Progenitor cell of endocrine pancreas (in vitro differentiated cells): ENCODE data around the gene ABCA3. TPM values are rescaled to one million over a fixed set of nuclear protein-coding genes. Genes with fewer than 3 reads are reported as not detected.
A peak's percentile ranks its signal among the peaks of the same experiment; 100 is the strongest.

Experiments
- DNase-seq: peaks from one replicate; pipeline ENCODE4 v3.0.0; 2021; ENCODE audit warnings: low spot score; ENCODE audit not compliant: unreplicated experiment
- H3K27ac Mint-ChIP-seq: 2 replicates; pipeline ENCODE4 v1.8.0; 2021; ENCODE audit warnings: mild to moderate bottlenecking, moderate library complexity, mixed read lengths
- H3K27me3 Mint-ChIP-seq: 2 replicates; pipeline ENCODE4 v1.8.0; 2021; ENCODE audit warnings: mixed read lengths
- H3K36me3 Mint-ChIP-seq: 2 replicates; pipeline ENCODE4 v1.8.0; 2022; ENCODE audit warnings: mixed read lengths; ENCODE audit not compliant: insufficient read depth
- H3K4me1 Mint-ChIP-seq: 2 replicates; pipeline ENCODE4 v1.8.0; 2021; ENCODE audit warnings: low read depth, mixed read lengths
- H3K4me3 Mint-ChIP-seq: 2 replicates; pipeline ENCODE4 v1.8.0; 2021; ENCODE audit warnings: low read depth, mild to moderate bottlenecking, moderate library complexity, mixed read lengths
- H3K9me3 Mint-ChIP-seq: 2 replicates; pipeline ENCODE4 v1.8.0; 2021; ENCODE audit warnings: low read depth, mixed read lengths
- total RNA-seq: library from RNA; stranded (reverse); gene quantifications from 2 replicates; pipeline ENCODE4 v1.2.1, GENCODE V29; 2021
- TF ChIP-seq, protein P1 (sequence below): fragments of 200-600 bp; sonication (generic); IDR thresholded peaks from one replicate; pipeline ENCODE4 v1.5.0; 2021; ENCODE audit warnings: antibody characterized with exemption, mild to moderate bottlenecking; ENCODE audit not compliant: unreplicated experiment

Gene ABCA3
- total RNA-seq, 1 donor from 2014 or later: 6.9 TPM

DNA sequence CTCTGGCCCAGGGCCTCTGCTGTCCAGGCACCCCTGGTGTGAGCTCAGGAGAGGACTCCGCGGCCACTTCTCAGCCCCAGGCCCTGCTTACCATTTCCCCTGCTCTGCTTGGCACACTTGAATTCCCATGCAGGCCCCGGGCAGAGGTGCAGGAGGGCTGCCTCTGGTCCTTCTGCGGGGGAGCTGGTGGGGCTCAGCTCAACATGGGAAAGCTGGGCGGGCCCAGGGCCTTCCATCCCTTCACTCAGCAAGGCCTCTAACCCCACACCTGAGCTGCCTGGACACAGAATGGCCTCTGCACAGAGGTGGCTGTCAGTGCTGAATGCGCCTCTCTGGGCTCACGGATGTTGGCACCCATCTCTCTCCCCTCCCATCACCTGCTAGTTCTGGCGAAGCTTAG lies 60.1 kb downstream of the ABCA3 start:
- Mint-ChIP-seq H3K4me1 (no peaks in the 10 kb centered on the region), H3K9me3 (no peaks in the 10 kb centered on the region), H3K4me3 (no peak overlapping the region), H3K36me3 (no peaks in the 10 kb centered on the region), H3K27ac (no peak overlapping the region), H3K27me3 (peaks cover 8% of the 10 kb centered on the region)
- DNase-seq: no peak
- TF ChIP-seq, protein P1, sequence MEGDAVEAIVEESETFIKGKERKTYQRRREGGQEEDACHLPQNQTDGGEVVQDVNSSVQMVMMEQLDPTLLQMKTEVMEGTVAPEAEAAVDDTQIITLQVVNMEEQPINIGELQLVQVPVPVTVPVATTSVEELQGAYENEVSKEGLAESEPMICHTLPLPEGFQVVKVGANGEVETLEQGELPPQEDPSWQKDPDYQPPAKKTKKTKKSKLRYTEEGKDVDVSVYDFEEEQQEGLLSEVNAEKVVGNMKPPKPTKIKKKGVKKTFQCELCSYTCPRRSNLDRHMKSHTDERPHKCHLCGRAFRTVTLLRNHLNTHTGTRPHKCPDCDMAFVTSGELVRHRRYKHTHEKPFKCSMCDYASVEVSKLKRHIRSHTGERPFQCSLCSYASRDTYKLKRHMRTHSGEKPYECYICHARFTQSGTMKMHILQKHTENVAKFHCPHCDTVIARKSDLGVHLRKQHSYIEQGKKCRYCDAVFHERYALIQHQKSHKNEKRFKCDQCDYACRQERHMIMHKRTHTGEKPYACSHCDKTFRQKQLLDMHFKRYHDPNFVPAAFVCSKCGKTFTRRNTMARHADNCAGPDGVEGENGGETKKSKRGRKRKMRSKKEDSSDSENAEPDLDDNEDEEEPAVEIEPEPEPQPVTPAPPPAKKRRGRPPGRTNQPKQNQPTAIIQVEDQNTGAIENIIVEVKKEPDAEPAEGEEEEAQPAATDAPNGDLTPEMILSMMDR: no peak

DNA sequence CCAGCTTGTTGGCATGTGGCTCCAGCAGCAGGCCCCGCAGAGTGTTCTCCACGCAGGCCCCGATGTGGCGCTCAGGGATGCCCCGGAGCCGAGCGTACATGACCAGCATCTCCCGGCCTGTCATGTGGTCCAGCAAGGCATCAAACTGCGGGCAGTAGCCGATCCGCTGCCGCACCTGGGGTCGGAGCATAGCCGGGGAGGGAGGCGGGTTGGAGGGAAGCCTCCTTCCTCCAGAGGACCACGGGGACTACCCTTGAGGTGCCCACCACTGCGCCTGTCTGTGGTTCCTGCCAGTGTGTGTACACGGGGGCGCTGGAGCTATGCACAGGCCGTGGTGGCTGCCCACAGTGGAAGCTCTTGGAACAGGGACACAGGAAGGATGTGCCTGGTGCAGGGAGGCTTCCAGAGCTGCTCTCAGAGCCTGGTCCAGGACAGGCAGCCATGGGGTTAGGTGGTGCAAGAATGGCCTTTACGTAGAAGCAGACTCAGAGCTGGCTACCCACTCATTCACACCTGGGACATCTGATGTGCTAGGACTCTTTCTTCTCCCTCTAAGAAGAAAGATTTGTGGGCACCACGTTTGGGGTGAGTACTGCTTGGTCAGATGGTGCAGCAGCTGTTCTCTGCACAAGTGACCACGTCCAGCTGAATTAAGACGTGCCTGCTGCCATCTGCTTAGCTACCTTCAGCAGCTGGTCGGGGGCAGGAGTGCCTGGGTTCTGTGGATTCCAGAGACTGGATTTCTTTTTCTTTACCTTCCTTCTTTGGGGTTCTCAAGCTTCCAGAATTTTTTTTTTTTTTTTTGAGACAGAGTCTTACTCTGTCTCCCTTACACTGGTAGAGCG lies 61.4 kb downstream of the ABCA3 start:
- TF ChIP-seq, protein P1: no peak
- Mint-ChIP-seq H3K27me3 (peaks cover 8% of the 10 kb centered on the region), H3K27ac (no peak overlapping the region), H3K9me3 (no peaks in the 10 kb centered on the region), H3K36me3 (no peaks in the 10 kb centered on the region), H3K4me3 (no peak overlapping the region), H3K4me1 (no peaks in the 10 kb centered on the region)
- DNase-seq: no peak

DNA sequence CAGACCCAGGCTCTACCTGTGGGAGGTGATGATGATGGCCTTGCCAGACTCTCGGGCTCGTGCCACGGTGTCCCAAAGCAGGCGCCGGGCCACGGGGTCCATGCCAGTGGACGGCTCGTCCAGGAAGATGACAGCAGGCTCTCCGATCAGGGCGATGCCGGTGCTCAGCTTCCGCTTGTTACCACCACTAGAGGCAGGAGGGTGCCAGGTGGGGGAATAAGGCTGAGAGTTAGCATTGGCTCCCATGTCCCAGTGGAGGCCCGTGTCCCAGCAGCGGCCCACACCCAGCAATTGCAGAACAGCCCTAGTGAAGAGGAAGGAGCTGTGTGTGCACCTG lies 62.3 kb downstream of the ABCA3 start:
- DNase-seq: no peak

DNA sequence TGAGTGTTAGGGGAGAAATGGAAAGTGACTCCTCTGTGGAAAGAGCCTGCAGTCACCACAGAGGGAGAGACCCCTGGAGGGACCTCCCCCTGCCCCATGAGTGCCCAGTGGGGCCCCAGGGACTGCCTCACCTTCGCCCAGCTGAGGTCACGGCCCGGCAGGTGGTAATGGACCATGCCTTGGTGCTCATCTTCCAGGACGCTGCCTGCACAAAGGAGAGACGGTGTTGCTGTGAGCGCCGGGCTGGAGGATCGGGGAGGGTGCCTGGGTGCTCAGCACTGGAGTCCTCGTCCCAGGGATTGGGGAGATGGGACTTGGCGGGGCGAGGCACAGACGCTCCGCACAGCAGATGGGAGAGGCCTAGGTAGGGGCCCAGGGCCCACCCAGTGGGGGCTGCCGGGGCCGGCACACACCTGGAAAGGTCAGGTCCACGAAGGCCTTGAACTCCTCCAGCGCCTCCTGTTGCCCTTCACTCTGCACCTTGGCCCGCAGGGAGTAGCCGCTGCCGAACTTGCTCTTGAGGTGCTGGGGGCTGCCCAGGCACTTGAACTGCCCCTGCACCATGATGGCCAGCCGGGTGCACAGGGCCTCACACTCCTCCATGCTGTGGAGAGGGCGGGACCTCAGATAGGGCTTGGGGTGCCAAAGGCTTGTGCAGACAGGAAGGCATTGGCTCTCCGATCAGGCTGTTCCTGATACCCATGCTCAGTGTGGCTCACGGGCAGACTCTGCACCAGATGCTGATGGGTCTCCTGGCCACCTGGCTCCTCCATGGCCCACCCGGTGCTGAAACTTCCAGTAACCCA lies 62.9 kb downstream of the ABCA3 start:
- no peaks in the 10 kb centered on the region for H3K36me3 Mint-ChIP-seq
- H3K4me3 Mint-ChIP-seq: no peak overlapping the region
- no peaks in the 10 kb centered on the region for H3K9me3 Mint-ChIP-seq
- no peak overlapping the region for H3K27ac Mint-ChIP-seq
- no peak for DNase-seq
- TF ChIP-seq, protein P1: no peak
- H3K4me1 Mint-ChIP-seq: no peaks in the 10 kb centered on the region
- H3K27me3 Mint-ChIP-seq: peaks cover 5% of the 10 kb centered on the region

More for the DNA sequence above, 62.3 kb downstream of the ABCA3 start:
- Mint-ChIP-seq H3K4me1 (no peaks in the 10 kb centered on the region), H3K36me3 (no peaks in the 10 kb centered on the region), H3K27me3 (peaks cover 5% of the 10 kb centered on the region), H3K27ac (no peak overlapping the region), H3K4me3 (no peak overlapping the region), H3K9me3 (no peaks in the 10 kb centered on the region)
- TF ChIP-seq, protein P1: peak; percentile 24

DNA sequence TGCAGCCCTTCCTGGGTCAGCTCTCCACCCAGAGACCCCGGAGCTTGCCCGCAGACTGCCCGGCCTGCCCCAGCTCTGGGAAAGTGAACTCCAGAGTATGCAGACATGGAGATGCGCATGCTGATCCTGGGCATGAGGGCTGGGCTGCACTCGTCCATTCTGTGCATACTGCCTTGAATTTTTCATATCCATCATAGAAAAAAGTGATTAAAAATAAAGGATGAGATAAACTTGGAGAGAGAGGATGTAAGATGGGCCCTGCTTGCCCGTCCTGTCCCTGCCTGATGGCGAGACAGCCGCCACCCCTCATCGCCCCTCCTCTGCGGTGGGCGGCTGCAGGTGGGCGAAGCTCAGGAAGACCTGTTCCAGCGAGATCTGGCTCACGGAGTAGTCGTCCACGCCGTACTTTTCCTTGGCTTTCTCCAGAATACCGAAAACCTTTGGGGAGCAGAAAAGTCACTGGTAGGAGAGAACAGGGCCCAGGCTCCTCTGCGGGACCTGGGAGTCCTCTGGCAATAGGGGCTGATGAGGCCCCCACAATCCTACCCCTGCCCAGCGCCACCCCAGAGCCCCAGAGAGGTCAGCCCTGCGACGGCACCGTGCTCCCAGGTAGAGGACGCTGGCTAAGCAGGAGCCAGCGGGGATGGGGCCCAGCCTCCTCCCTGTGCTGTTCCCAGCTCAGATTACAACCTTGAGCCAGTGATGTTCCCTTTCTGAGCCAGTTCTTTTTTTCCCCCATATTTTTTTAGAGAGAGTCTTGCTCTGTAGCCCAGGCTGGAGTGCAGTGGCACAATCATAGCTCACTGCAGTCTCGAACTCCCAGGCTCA lies 63.9 kb downstream of the ABCA3 start:
- H3K27me3 Mint-ChIP-seq: peaks cover 5% of the 10 kb centered on the region
- TF ChIP-seq, protein P1: no peak
- H3K9me3 Mint-ChIP-seq: no peaks in the 10 kb centered on the region
- DNase-seq: no peak
- no peak overlapping the region for H3K4me3 Mint-ChIP-seq
- H3K27ac Mint-ChIP-seq: no peak overlapping the region
- H3K4me1 Mint-ChIP-seq: no peaks in the 10 kb centered on the region
- H3K36me3 Mint-ChIP-seq: no peaks in the 10 kb centered on the region
